GM19240 (cell line): Measurements from ENCODE around the gene DPYSL3.

ENCODE experiments used
- DNase-seq: peaks from one replicate; pipeline ENCODE4 v3.0.0; 2011; ENCODE audit warnings: low spot score; ENCODE audit not compliant: insufficient read length

Gene DPYSL3

DNA sequence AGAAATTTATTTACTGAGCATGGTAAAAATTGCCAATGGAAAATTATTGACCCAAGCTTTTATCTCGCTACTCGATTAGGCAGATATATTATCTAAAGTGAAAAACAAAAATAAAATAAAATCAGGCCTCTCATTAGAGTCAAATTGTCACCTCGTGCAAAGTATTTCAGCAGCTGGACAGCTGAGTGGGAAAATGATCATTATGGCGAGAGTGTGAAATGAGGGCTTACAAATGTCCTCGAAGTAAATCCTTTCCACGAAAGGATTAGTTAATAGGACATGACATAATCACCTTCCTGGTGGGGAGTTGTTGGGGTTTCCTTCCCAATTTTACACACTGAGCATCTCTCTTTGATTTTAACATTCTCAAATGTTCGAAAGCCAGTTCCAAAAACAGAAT is 5.4 kb upstream of the DPYSL3 start:
- no peak for DNase-seq

DNA sequence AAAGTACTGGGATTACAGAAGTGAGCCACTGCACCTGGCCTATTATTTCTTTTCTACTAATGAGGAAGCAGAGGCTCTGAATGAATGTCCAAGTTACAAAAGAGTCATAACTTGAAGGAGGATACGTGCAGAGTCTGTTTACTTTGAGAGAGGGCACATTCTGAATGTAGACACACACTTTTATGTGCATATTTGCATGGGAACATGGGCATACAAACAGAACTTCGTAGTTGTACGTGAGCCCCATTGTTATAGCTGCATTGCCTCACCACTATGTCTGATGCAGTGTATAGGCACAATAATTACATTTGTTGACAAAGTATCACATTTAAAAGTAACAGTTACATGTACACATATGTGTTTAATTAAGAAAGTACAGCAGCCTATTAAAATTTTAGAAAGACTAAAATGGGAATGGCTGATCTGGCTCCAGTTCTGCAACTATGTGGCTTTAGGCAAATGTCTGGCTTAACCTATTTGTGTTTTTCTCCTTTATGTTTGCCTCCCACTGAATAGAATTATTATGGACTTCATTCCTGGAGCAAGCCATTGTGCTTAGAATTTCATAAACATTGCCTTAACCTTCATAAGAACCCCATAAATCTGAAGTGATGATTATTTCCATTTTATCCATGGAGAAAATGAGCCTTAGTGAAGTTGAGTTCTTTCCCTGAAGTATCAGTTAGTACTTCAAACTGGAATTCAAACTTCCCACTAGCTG is 3.0 kb upstream of the DPYSL3 start:
- DNase-seq, result no peak

DNA sequence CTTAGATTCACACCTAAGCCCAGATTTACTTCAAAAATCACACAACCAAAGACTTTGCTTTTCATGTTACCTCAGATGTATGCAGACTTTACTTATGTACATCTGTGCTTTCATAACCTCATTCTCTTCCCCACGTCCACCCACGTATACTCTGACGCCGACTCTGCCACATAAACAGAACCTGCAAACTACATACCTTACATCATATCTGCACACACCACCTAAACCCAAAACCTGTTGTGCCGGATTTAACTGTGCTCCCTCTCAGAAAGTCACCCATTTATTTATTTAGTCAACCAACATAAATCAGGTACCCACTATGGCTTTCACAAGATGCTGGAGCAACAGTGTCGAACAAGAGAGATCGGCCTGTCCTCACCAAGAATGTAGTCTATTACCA is 1.0 kb upstream of the DPYSL3 start:
- no peak for DNase-seq

DNA sequence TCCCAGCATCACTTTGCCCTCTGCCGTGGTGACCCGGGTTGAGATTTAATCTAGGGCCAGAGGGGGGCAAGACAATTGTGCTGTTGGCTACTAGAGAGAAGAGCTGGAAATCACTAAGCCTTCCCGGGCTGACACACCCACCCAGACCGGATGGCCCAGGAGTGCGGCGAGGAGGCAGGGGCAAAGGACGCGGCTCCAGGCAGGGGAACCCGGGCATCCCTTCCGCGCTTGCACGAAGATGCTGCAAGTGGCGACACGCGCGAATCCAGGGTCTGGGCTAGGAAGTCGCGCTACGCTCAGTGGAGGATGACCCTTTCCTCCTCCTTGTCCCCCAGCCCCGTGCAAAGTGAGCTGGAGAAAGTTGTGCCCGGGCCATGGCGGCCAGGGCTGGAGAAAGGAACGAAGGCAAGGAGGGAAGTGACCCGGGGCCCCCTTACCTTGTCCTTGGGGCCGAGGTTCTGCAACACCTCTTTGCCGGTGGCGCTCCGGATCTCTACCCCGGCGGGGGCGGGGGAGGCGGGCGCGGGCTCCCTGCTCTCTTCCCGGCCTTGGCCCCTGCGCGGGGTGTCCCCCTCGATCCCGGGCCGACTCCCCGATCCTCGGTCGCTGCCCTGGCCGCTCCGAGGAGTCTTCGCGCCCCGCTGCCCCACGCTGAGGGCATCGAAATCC is 693 bp downstream of the DPYSL3 start:
- no peak for DNase-seq

DNA sequence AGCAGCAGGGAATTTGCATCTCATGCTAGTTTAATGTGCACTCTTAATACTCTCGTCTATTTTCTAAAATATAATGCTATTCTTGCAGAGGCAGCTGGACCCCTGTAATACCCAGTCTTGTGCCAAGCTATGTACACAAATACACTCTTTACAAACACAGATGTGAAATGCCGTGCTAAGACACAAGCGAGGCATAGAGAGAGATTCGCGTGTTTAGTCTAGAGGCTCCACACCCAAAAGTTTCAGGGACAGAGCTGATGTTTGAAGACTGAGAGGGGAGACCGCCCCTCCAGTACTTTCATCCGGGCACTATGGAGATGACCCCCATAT is 1.2 kb downstream of the DPYSL3 start:
- DNase-seq, result no peak

DNA sequence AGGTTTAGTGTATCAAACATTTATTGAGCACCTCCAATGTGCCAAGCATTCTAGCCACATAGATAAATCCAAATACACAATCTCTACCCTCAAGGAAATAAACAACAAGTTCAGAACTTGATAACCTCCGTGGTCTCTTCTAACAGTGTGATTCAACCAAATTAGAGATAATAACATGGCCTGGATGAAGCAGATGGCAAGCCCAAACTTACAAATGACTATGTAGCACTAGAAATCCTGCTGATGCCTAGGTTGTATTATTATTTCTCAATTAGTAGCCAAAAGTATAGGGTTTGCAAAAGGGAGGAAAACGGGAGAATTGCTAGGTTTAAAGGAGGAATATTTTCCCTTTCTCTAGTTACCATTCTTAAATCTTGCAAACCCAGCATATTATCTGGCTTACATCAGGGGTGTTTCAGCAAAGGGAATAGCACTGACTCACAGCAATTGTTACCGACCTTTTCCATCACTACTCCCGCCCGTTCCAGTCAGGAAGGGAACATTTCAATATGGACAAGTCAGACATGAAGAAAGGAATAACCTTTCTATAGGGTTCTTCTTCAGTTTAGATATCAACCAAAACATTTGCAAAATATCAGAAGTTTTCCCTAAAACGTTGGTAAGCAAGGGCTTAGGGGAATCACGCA is 2.3 kb downstream of the DPYSL3 start:
- no peak for DNase-seq

DNA sequence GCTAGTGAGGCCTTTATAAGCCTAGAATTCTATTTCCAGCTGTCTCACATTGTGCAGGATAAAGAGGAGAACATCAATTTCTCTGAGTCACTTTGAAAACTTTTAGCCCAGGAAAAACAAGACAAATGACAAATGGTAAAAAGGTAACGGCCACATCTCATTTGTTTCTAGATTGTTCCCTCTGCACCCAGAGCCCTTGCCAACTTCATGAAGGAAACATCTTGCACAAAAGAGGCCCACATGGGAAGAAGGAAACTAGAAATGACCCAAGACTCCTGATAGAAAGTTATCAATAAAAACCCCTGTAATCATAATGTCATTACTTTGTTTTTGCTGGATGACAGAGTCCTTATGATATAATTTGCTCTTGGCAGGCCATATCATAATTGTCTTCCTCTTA is 5.3 kb downstream of the DPYSL3 start:
- DNase-seq, result no peak

DNA sequence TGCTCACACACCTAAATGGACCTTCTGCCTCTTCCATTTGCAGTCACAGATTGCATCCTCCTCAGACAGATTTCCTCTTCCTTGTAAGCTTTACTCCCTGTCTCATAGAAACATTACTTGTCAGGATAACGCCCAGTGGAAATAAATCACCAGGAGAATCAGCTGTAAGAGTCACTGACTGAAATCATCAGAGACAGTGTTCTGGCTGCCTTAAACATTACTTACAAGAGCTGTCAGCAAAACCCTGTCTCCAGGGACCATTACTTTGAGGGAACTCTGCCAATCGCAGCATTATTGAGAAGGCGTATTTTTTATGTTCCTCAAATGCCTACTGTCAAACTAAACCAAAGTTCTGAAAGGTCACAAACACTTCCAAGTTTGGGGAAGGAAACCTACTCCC is 5.9 kb downstream of the DPYSL3 start:
- no peak for DNase-seq

DNA sequence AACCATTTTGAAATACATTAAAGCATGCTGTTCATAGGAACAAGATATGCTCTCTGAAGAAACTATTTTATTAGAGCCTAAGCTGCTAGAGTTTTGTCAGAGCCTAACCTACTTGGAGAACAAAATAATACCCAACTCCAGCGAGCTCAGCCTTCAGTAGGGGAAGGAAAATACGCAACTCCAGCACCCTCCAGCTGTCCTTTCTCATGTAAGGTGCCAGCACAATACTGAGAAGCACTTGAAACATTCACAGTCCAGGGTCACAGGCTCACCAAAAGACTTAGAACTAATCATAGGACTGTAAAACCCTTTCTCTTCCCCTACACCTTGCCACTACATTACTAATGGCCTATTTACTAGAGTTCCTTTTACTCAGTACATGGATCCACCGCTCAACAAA is 18.9 kb downstream of the DPYSL3 start:
- no peak for DNase-seq

DNA sequence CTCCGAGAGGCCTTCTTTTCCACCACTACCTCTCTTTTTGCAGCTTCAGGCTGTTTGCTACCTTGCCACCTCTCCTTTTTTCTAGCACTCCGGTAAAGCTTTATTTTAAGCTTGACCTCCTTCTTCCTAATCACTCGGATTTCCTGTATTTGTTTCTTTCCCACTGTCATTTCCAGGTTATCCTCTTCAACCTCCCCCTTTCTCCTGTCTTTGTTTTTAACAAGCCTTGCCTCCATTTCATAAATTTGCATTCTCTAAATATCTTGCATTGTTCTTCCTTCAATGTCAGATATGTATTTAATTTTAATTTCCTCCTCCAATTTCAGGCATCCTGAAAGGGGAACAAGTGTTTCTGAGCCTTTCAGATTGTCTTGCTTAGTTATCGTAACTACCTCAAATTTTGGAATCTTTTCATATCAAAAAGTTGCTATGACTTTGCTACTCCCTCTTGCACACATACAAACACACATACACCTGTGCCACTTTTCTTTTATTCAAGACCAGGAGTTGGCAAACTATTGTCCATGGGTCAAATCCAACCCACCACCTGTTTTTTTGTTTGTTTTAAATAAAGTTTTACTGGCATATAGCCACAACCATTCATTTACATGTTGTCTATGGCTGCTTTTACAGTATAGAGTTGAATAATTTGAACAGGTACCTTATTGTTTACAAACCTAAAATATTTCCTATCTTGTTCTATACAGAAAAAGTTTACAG is 22.7 kb downstream of the DPYSL3 start:
- DNase-seq, result no peak

DNA sequence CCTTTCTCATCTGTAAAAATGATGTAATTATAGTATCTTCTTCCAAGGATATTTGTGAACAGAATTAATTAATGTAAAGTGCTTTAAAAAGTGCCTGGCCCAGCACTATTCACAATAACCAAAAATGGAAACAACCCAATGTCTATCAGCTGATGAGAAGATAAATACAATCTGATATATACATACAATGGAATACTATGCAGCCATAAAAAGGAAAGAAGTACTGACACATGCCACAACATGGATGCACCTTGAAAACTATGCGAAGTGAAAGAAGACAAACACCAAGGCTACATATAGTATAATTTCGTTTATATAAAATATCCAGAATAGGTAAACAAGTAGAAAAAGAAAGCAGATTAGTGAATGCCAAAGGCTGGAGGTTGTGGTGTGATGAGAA is 24.1 kb downstream of the DPYSL3 start:
- no peak for DNase-seq

DNA sequence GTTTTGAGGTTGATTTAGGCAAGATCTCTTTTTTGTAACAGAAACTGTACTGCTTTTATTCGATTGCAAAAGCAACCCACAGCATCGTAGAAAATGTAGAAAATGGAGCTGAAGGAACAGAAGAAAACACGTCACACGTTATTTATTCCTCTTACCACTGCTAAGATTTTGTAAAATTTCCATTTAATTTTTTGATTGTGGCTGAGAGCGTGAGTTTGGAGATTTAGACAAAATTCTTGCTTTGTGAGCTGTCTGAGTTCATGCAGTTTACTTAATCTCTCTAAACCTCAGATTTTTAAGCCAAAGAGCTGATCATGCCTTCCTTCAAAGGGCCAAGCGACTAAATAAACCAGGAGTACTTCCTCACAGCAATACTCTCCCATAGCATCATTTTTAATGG is 24.8 kb downstream of the DPYSL3 start:
- DNase-seq, result no peak

DNA sequence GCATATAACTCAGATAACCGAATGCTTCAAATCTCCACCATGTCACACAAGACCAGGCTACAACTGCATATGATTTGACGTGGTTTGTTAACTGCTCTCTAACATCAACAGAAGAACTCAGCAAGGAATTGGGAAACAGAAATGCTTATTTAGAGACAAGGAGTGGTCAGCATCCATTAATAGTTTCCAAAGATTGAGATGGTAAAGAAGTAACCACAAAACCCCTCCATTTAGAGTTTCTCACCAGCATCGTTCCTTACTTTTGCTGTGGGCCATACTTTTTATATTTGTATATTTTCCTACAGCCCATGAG is 25.2 kb downstream of the DPYSL3 start:
- no peak for DNase-seq

DNA sequence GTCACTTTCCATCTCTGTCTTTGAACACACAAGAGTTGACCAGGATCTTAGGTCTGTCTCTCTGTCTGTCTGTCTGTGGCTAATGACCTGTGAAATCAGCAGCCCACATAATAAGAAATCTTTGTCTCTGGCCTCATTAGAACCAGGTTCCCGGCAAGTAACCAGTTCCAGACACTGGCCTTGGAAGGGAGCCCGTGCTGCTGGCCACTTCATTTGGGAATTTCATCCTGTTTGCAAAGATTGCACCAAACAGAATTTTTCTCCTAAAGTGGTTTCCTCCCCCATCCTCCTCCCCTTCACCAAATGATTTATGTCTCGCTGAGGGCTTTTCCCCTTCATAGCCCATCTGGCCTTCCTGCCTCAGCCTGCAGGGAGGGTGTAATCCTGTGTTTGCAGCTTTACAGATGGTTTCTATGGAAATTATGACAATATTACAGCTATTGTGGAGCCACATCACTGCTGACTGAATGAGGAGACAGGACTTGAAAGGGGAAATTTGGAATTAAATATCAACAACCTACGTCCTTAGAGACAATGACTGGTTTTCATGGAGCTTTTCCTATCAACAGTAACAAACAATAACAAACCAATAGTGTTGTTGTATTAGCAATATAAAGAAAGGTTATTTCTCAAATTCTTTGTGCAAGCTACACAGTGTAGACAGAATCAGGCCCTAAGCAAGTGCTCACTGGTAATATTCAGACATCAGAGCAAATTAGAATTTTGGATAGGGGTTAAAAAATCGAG is 25.7 kb downstream of the DPYSL3 start:
- DNase-seq, result no peak

DNA sequence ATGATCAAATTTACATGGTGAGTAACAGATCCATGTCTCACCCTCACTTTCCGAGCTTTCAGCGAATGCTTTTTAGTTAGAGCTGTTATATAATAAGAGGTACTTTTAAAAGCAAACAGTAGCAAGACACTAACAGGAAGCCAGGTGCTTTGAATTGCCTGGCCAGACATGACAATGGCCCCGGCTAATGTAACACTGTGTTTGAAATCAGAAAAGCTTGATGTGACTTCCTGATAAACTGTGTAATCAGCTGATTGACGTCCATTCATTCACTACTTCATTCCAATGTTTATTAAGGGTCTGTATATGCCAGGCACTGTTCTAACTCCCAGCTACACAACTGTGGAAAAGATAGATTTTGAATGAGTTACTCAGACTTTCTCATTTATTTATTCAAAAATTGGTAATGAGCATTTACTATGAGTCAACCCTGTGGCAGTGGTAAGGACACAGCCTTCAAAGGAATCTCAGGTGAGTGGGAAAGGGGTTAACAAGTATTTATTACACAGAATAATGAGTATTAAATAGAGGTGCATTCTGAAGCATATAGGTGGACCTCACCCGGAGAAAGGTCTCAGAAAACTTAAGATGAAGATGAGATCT is 26.6 kb downstream of the DPYSL3 start:
- DNase-seq, result no peak

DNA sequence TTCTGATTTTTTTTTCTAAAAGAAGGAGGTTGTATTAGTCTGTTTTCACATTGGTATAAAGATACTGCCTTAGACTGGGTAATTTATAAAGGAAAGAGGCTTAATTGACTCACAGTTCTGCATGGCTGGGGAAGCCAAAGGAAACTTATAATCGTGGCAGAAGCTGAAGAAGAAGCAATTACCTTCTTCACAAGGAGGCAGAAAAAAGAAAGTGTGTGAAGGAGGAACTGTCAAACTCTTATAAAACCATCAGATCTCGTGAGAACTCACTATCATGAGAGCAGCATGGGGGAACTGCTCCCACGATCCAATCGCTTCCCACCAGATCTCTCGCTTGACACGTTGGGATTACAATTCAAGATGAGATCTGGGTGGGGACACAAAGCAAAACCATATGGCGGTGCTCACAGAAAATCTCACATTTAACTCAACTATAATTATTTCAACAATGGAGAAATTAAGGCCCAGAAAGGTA is 27.1 kb downstream of the DPYSL3 start:
- DNase-seq, result no peak

DNA sequence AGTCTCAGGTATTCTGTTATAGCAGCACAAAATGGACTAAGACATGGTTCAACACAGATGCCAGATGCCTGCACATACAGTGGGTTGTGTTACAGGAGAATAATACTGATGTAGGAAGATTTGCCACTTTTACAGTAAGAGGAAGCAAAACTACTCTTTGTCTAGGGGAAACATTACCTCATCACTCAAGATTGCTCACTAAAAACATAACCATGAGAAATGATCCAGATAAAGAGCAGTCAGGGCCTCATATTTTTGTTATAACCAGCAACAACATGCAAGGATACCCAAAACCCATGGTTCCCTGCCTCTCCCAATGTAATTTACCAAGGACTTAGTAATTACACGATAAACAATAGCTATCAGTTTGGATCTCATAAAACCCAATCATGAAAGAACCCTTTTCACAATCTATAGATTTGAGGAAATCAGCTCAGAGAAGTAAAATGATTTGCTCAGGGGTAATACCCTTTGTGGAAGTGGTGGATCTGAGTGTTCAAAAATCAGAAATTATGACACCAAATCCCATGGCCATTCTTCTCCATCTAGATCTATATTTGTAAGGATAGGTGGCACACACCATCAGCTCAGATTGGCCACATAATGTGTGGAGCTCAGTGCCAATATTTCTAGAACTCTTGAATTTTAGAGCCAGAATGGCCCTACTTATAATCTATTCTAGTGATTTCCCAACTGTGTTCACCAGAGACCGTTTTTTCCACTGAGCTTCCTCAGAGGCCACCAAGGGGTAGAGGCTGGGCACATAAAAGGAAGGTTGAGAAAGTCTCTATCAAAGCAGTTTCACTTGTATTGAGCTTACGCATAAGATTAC is 27.8 kb downstream of the DPYSL3 start:
- no peak for DNase-seq

DNA sequence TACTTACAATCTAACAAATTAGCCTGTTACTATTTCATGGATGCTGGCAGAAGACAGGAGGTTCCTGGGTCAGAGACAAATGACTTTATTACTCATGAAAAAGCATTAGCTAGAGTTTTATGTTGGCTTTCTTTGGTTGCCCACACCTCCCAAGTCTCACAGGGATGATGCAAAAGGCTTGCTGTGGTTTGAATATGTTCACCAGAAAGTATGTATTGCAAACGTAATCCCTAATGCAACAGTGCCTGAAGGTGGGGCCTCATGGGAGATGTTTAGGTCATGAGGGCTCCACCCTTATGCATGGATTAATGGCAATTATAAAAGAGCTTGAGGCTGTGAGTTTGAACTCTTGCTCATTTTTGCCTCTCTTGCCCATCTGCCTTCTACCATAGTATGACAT is 28.5 kb downstream of the DPYSL3 start:
- DNase-seq, result no peak

DNA sequence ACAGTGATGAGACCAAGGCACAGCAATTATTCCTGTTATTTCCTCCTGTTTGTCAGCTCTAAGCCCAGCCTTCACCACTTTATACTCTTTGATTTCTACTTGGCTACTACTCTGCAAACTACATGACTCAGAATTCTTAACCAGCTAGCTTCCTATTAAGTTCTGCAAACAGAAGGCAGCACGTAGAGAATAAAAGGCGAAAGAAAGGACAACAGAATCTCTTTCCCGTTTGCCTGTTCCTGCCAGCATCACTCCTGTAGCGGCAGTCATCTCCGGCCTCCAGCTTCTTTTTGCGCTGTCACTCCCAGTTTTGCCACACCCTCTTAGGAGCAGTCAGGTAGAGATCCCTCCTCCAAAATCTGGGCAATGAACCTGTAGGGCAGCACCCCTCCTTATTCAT is 29.9 kb downstream of the DPYSL3 start:
- DNase-seq, result no peak

DNA sequence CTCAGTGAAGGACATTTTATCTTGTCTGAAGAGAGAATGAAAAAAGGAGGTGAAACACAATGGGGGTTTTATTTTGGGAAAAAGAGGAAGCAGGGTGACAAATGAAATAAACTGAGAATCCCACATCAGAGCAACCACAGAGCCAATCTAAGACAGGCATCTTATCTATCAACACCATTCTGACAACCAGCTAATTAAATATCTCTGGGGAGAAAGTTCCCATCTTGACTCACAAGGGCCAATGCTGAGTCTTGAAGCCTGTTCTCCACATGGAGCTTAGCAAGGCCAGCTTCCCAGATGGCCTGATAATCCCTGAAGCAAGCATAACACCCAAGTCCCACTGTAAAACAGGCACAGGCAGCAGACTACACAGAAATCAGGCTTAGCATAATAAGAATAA is 30.4 kb downstream of the DPYSL3 start:
- no peak for DNase-seq
